ENCODE data around the gene ELP6.

DNA sequence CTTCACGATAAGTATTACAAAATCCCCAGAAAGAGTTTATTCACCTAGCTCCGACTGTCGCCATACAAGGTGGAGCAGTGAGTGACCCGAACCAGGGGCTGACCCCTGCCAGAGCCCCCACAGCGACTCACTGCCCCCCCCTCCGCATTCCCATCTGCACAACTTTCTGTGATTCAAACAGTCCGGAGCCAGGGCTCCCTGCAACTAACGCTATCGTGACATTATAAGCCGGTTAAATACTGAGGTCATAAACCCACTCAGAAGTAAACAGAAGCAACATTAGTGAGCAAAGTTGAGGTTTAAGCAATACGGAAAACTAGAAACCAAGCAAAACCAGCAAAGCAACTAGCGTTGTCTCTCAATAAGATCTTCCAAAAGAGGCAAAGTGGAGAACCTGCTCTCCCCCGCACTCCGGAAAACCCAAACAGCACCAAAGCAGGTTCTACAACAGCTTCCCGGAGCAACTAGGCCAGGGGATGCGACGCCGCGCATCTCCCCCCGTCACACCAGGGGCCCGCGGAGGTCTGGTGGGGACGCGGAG is 38.4 kb downstream of the ELP6 start:
- TF ChIP-seq, protein P1, sequence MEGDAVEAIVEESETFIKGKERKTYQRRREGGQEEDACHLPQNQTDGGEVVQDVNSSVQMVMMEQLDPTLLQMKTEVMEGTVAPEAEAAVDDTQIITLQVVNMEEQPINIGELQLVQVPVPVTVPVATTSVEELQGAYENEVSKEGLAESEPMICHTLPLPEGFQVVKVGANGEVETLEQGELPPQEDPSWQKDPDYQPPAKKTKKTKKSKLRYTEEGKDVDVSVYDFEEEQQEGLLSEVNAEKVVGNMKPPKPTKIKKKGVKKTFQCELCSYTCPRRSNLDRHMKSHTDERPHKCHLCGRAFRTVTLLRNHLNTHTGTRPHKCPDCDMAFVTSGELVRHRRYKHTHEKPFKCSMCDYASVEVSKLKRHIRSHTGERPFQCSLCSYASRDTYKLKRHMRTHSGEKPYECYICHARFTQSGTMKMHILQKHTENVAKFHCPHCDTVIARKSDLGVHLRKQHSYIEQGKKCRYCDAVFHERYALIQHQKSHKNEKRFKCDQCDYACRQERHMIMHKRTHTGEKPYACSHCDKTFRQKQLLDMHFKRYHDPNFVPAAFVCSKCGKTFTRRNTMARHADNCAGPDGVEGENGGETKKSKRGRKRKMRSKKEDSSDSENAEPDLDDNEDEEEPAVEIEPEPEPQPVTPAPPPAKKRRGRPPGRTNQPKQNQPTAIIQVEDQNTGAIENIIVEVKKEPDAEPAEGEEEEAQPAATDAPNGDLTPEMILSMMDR (IDR thresholded peaks at IDR 0.05) = no peak
- no peak for TF ChIP-seq EZH2 (IDR thresholded peaks at IDR 0.05; ENCODE audit: borderline replicate concordance, insufficient read depth, low read depth, low read length, poor library complexity, severe bottlenecking)

Data from B cell (primary cell).